HEK293T (cell line): ENCODE measurements around the gene NEK5.

ENCODE experiments used
- CTCF ChIA-PET: fragments of 350-600 bp; formaldehyde crosslinking; extraction: SDS; loops from one replicate; lab custom pipeline; 2021; ENCODE audit warnings: antibody characterized with exemption, inconsistent platforms; lab: Yijun Ruan, JAX
- POLR2A ChIA-PET: fragments of 350-600 bp; formaldehyde crosslinking; extraction: SDS; loops from one replicate; lab custom pipeline; 2020; ENCODE audit warnings: antibody characterized with exemption, inconsistent platforms; lab: Yijun Ruan, JAX
- DNase-seq: peaks from one replicate; pipeline ENCODE4 v3.0.0; 2012; ENCODE audit warnings: mixed read lengths; ENCODE audit errors: extremely low spot score
- ARNT ChIP-seq: fragments of 450-650 bp; IDR thresholded peaks from 2 replicates; pipeline ENCODE4 v1.6.1; 2017; ENCODE audit warnings: mild to moderate bottlenecking
- BHLHE40 ChIP-seq: fragments of 450-650 bp; IDR thresholded peaks from 2 replicates; pipeline ENCODE4 v1.6.1; 2016; ENCODE audit warnings: mild to moderate bottlenecking, moderate library complexity, borderline replicate concordance
- CTBP1 ChIP-seq: fragments of 450-650 bp; IDR thresholded peaks from 2 replicates; pipeline ENCODE4 v1.6.1; 2016; ENCODE audit warnings: borderline replicate concordance
- ELF4 ChIP-seq: fragments of 450-650 bp; IDR thresholded peaks from 2 replicates; pipeline ENCODE4 v1.6.1; 2017; ENCODE audit warnings: antibody characterized with exemption
- FOXA1 ChIP-seq: fragments of 450-650 bp; IDR thresholded peaks from 2 replicates; pipeline ENCODE4 v1.6.1; 2016; ENCODE audit warnings: mild to moderate bottlenecking
- FOXK2 ChIP-seq: fragments of 450-650 bp; IDR thresholded peaks from 2 replicates; pipeline ENCODE4 v1.6.1; 2016; ENCODE audit warnings: mild to moderate bottlenecking
- FOXM1 ChIP-seq: fragments of 450-650 bp; IDR thresholded peaks from 2 replicates; pipeline ENCODE4 v1.6.1; 2017; ENCODE audit warnings: mild to moderate bottlenecking, borderline replicate concordance
- HDGF ChIP-seq: fragments of 450-650 bp; IDR thresholded peaks from 2 replicates; pipeline ENCODE4 v1.6.1; 2017; ENCODE audit warnings: antibody characterized with exemption, borderline replicate concordance
- L3MBTL2 ChIP-seq: fragments of 450-650 bp; conservative IDR thresholded peaks from 2 replicates; pipeline ENCODE4 v1.6.1; 2016; ENCODE audit warnings: mild to moderate bottlenecking
- LEF1 ChIP-seq: fragments of 450-650 bp; IDR thresholded peaks from 2 replicates; pipeline ENCODE4 v1.6.1; 2017; ENCODE audit warnings: mild to moderate bottlenecking, borderline replicate concordance
- NFRKB ChIP-seq: fragments of 450-650 bp; IDR thresholded peaks from 2 replicates; pipeline ENCODE4 v1.6.1; 2016; ENCODE audit warnings: mild to moderate bottlenecking, moderate library complexity
- PKNOX1 ChIP-seq: fragments of 450-650 bp; IDR thresholded peaks from 2 replicates; pipeline ENCODE4 v1.6.1; 2016
- SP1 ChIP-seq: fragments of 450-650 bp; IDR thresholded peaks from 2 replicates; pipeline ENCODE4 v1.6.1; 2017
- SUZ12 ChIP-seq: fragments of 450-650 bp; IDR thresholded peaks from 2 replicates; pipeline ENCODE4 v1.6.1; 2016; ENCODE audit warnings: mild to moderate bottlenecking
- TARDBP ChIP-seq: fragments of 450-650 bp; IDR thresholded peaks from 2 replicates; pipeline ENCODE4 v1.6.1; 2016
- ZNF384 ChIP-seq: fragments of 450-650 bp; IDR thresholded peaks from 2 replicates; pipeline ENCODE4 v1.6.1; 2016

The NEK5 gene

GRCh38 chr13:52027832-52028231 is 101.0 kb downstream of the NEK5 start:
- ChIA-PET CTCF (interaction anchor here (0.6 kb wide), 1 partner anchor 313 kb away, joined by 3 read pairs; no protein-coding TSS in a partner anchor), POLR2A (no interaction called here)
- DNase-seq, result no peak
- TF ChIP-seq PKNOX1, result no peak
- no peak for TF ChIP-seq ELF4
- TF ChIP-seq BHLHE40, result no peak
- TF ChIP-seq LEF1, result no peak
- TF ChIP-seq ARNT, result no peak
- TF ChIP-seq SP1, result no peak
- no peak for TF ChIP-seq FOXA1
- TF ChIP-seq SUZ12, result no peak
- no peak for TF ChIP-seq HDGF
- no peak for TF ChIP-seq FOXK2
- TF ChIP-seq NFRKB, result no peak
- TF ChIP-seq ZNF384, result no peak
- no peak for TF ChIP-seq CTBP1

GRCh38 chr13:52026246-52026626 is 102.6 kb downstream of the NEK5 start:
- POLR2A ChIA-PET, result no interaction called here
- DNase-seq, result no peak
- CTCF ChIA-PET, result no interaction called here
- TF ChIP-seq NFRKB, result no peak
- TF ChIP-seq FOXM1, result no peak
- no peak for TF ChIP-seq L3MBTL2
- no peak for TF ChIP-seq ARNT
- TF ChIP-seq SUZ12, result no peak
- TF ChIP-seq TARDBP, result no peak
- no peak for TF ChIP-seq PKNOX1
- no peak for TF ChIP-seq FOXA1
- no peak for TF ChIP-seq BHLHE40
- TF ChIP-seq ELF4, result no peak
- TF ChIP-seq HDGF, result no peak
- no peak for TF ChIP-seq SP1

GRCh38 chr13:52025475-52026245 is 103.2 kb downstream of the NEK5 start:
- ChIA-PET CTCF (no interaction called here), POLR2A (no interaction called here)
- DNase-seq, result no peak
- no peak for TF ChIP-seq PKNOX1
- TF ChIP-seq BHLHE40, result no peak
- TF ChIP-seq FOXM1, result no peak
- no peak for TF ChIP-seq ARNT
- no peak for TF ChIP-seq TARDBP
- TF ChIP-seq ZNF384, result no peak
- no peak for TF ChIP-seq FOXA1
- TF ChIP-seq L3MBTL2, result no peak
- no peak for TF ChIP-seq CTBP1
- no peak for TF ChIP-seq FOXK2
- TF ChIP-seq LEF1, result no peak
- TF ChIP-seq SUZ12, result no peak

- POLR2A ChIA-PET, result no interaction called here
- CTCF ChIA-PET, result no interaction called here
- DNase-seq, result no peak
- TF ChIP-seq LEF1, result no peak
- TF ChIP-seq ELF4, result no peak
- TF ChIP-seq SUZ12, result no peak
- TF ChIP-seq HDGF, result no peak
- no peak for TF ChIP-seq TARDBP
- no peak for TF ChIP-seq BHLHE40
- TF ChIP-seq FOXK2, result no peak
- no peak for TF ChIP-seq PKNOX1
- no peak for TF ChIP-seq FOXM1
- no peak for TF ChIP-seq CTBP1
- no peak for TF ChIP-seq ARNT
- TF ChIP-seq NFRKB, result no peak
- no peak for TF ChIP-seq ZNF384
- no peak for TF ChIP-seq L3MBTL2
- no peak for TF ChIP-seq FOXA1
- TF ChIP-seq SP1, result no peak
These were observed 104.4 kb downstream of the NEK5 start, which contains the start of gene UTP14C for GRCh38 chr13:52024481-52024880. TSS of gene UTP14C (plus strand) at chr13:52024691. CDS start at chr13:52028805, 4,114 bp downstream.

GRCh38 chr13:52022356-52022755 is 106.5 kb downstream of the NEK5 start:
- no peak for DNase-seq
- CTCF ChIA-PET, result no interaction called here
- TF ChIP-seq ARNT (no peak), FOXK2 (no peak), SUZ12 (no peak), PKNOX1 (no peak), BHLHE40 (no peak), TARDBP (no peak), ELF4 (no peak), ZNF384 (no peak), SP1 (no peak), L3MBTL2 (no peak)
- POLR2A ChIA-PET, result no interaction called here
